Hypothalamus (tissue), 51 donors: ENCODE data around the gene FOCAD.
"Not testable (repeated sequence)": the region's sequence is repeated elsewhere in the genome, so short reads cannot be mapped to it uniquely, and the experiment has no call there.

ENCODE experiments used
- DNase-seq, 51 donors: peaks; one replicate each; lab custom pipeline; 2025; lab: John Stamatoyannopoulos, UW

Gene FOCAD

GRCh38 chr9:20684035-20684874 is at the start of gene FOCAD:
TSS of gene FOCAD (plus strand) at chr9:20684259. CDS start at chr9:20715354, 31,095 bp downstream.
- DNase-seq, result peak; percentile 57 to 98 (median 92)

- DNase-seq, result no peak
Observed at GRCh38 chr9:20634895-20635294, 49.2 kb upstream of the FOCAD start.

GRCh38 chr9:20636888-20637440 is 47.1 kb upstream of the FOCAD start:
- no peak for DNase-seq

- DNase-seq, result peak in 20 of 51 donors; percentile 2 to 53 (median 20)
Observed at GRCh38 chr9:20640331-20641187, 43.5 kb upstream of the FOCAD start.

GRCh38 chr9:20642045-20642444 is 42.0 kb upstream of the FOCAD start:
- DNase-seq, result no peak

GRCh38 chr9:20643660-20644059 is 40.4 kb upstream of the FOCAD start:
- no peak for DNase-seq

GRCh38 chr9:20646656-20647055 is 37.4 kb upstream of the FOCAD start:
- DNase-seq, result no peak

- no peak for DNase-seq
Observed at GRCh38 chr9:20649381-20649780, 34.7 kb upstream of the FOCAD start.

GRCh38 chr9:20650313-20650712 is 33.7 kb upstream of the FOCAD start:
- no peak for DNase-seq

GRCh38 chr9:20650750-20651299 is 33.2 kb upstream of the FOCAD start:
- no peak for DNase-seq

GRCh38 chr9:20651939-20652338 is 32.1 kb upstream of the FOCAD start:
- no peak for DNase-seq

GRCh38 chr9:20658246-20658667 is 25.8 kb upstream of the FOCAD start:
- DNase-seq, result peak in 1 of 51 donors; percentile 3

- DNase-seq, result no peak
Observed at GRCh38 chr9:20658677-20659473, 25.2 kb upstream of the FOCAD start.

- DNase-seq, result no peak
Observed at GRCh38 chr9:20659474-20659967, 24.5 kb upstream of the FOCAD start.

GRCh38 chr9:20662156-20662555 is 21.9 kb upstream of the FOCAD start:
- no peak for DNase-seq

GRCh38 chr9:20663133-20663532 is 20.9 kb upstream of the FOCAD start:
- no peak for DNase-seq

- DNase-seq, result no peak
Observed at GRCh38 chr9:20664501-20664900, 19.6 kb upstream of the FOCAD start.

- DNase-seq, result no peak
Observed at GRCh38 chr9:20670395-20670794, 13.7 kb upstream of the FOCAD start.

- DNase-seq, result no peak
Observed at GRCh38 chr9:20671635-20672034, 12.4 kb upstream of the FOCAD start.

GRCh38 chr9:20673537-20673936 is 10.5 kb upstream of the FOCAD start:
- DNase-seq, result not testable (repeated sequence)
